Tibial artery (tissue), 4 donors: ENCODE data around the gene CNDP2.
A peak's percentile ranks its signal among the peaks of the same experiment; 100 is the strongest.

Experiments
- DNase-seq, 2 donors: peaks; one replicate each; pipeline ENCODE4 v3.0.0-alpha.2; 2019
- H3K27ac ChIP-seq, 2 donors: fragments of 200-600 bp; sonication (generic) in 1 of 2; 1 replicate in 1 of 2; 2 replicates in 1 of 2; pipeline ENCODE4 v1.5.1; 2018 to 2019; ENCODE audit warnings: mild to moderate bottlenecking in 1 of 2
- H3K27me3 ChIP-seq, 2 donors: fragments of 200-600 bp; sonication (generic) in 1 of 2; one replicate each; pipeline versions ENCODE4 v1.5.1 to v1.6.0; 2016 to 2019
- H3K36me3 ChIP-seq, 3 donors: fragments of 200-600 bp; sonication (generic) in 2 of 3; one replicate each; pipeline ENCODE4 v1.5.1; 2016 to 2019; ENCODE audit warnings: mild to moderate bottlenecking in 2 of 3
- H3K4me1 ChIP-seq, 4 donors: fragments of 200-600 bp; sonication (generic) in 2 of 4; 1 replicate in 3 of 4; 2 replicates in 1 of 4; pipeline ENCODE4 v1.5.1; 2016 to 2019
- H3K4me3 ChIP-seq, 2 donors: fragments of 200-600 bp; sonication (generic) in 1 of 2; 1 replicate in 1 of 2; 2 replicates in 1 of 2; pipeline ENCODE4 v1.5.1; 2018 to 2019; ENCODE audit warnings: mild to moderate bottlenecking in 2 of 2
- H3K9me3 ChIP-seq, 3 donors: fragments of 200-600 bp; sonication (generic) in 1 of 3; one replicate each; pipeline ENCODE4 v1.5.1; 2016 to 2019
- CTCF ChIP-seq, 2 experiments: fragments of 200-600 bp in 1 of 2; fragments of 450-650 bp in 1 of 2; IDR thresholded peaks; one replicate each; pipeline ENCODE4 v1.5.1; 2017 to 2019; ENCODE audit warnings: antibody characterized with exemption in 2 of 2, mild to moderate bottlenecking in 1 of 2, moderate library complexity in 1 of 2
- intact Hi-C: fragments of 100-400 bp; cut with DNase I; formaldehyde crosslinking; loops from one replicate; pipeline ENCODE4 v1.15.0; 2023; ENCODE audit warnings: low total_unique reads

The CNDP2 gene

GRCh38 chr18:74473976-74474640, 22.1 kb upstream of the CNDP2 start:
- intact Hi-C loops = no loop called here
- no peaks in the 10 kb centered on the region for H3K4me1 ChIP-seq
- no peak overlapping the region for H3K4me3 ChIP-seq
- H3K36me3 ChIP-seq = no peaks in the 10 kb centered on the region
- no peak for TF ChIP-seq CTCF (IDR thresholded peaks at IDR 0.05)
- H3K27me3 ChIP-seq = peaks cover 0 to 9% of the 10 kb centered on the region in 2 donors
- H3K27ac ChIP-seq = no peak overlapping the region
- no peaks in the 10 kb centered on the region for H3K9me3 ChIP-seq
- DNase-seq = no peak

- peaks cover 0 to 9% of the 10 kb centered on the region in 2 donors for H3K27me3 ChIP-seq
- intact Hi-C loops = no loop called here
- H3K9me3 ChIP-seq = no peaks in the 10 kb centered on the region
- H3K27ac ChIP-seq = no peak overlapping the region
- peak; percentile 48 to 63 for TF ChIP-seq CTCF (IDR thresholded peaks at IDR 0.05)
- DNase-seq = no peak
- no peaks in the 10 kb centered on the region for H3K36me3 ChIP-seq
- no peaks in the 10 kb centered on the region for H3K4me1 ChIP-seq
- no peak overlapping the region for H3K4me3 ChIP-seq
Measured at GRCh38 chr18:74476140-74476539, 20.0 kb upstream of the CNDP2 start.

- H3K4me3 ChIP-seq = no peak overlapping the region
- peaks cover 0 to 9% of the 10 kb centered on the region in 2 donors for H3K27me3 ChIP-seq
- no peak overlapping the region for H3K27ac ChIP-seq
- no peak for TF ChIP-seq CTCF (IDR thresholded peaks at IDR 0.05)
- no peaks in the 10 kb centered on the region for H3K4me1 ChIP-seq
- intact Hi-C loops = no loop called here
- H3K36me3 ChIP-seq = no peaks in the 10 kb centered on the region
- no peaks in the 10 kb centered on the region for H3K9me3 ChIP-seq
- no peak for DNase-seq
Measured at GRCh38 chr18:74477771-74478170, 18.4 kb upstream of the CNDP2 start.

- TF ChIP-seq CTCF (IDR thresholded peaks at IDR 0.05) = no peak
- intact Hi-C loops = no loop called here
- Histone ChIP-seq H3K9me3 (no peaks in the 10 kb centered on the region), H3K4me3 (no peak overlapping the region), H3K27me3 (peaks cover 0 to 9% of the 10 kb centered on the region in 2 donors), H3K27ac (no peak overlapping the region), H3K4me1 (no peaks in the 10 kb centered on the region), H3K36me3 (no peaks in the 10 kb centered on the region)
- DNase-seq = no peak
Measured at GRCh38 chr18:74478316-74478715, 17.8 kb upstream of the CNDP2 start.

- Histone ChIP-seq H3K36me3 (no peaks in the 10 kb centered on the region), H3K9me3 (no peaks in the 10 kb centered on the region), H3K4me3 (no peak overlapping the region), H3K4me1 (no peaks in the 10 kb centered on the region), H3K27ac (no peak overlapping the region), H3K27me3 (peaks cover 0 to 9% of the 10 kb centered on the region in 2 donors)
- no peak for TF ChIP-seq CTCF (IDR thresholded peaks at IDR 0.05)
- no peak for DNase-seq
- intact Hi-C loops = no loop called here
Measured at GRCh38 chr18:74478880-74479279, 17.3 kb upstream of the CNDP2 start.
